Lower lobe of right lung (tissue), 2 donors: ENCODE results near the gene PFDN1. TPM values are rescaled to one million over a fixed set of nuclear protein-coding genes. Genes with fewer than 3 reads are reported as not detected.
A peak's percentile ranks its signal among the peaks of the same experiment; 100 is the strongest.

Source experiments
- ATAC-seq, 2 donors: fragments of 200-7000 bp; cut with Tn5 transposase; one replicate each; pipeline ENCODE4 v1.9.1; 2020 to 2022; ENCODE audit warnings: mild to moderate bottlenecking in 2 of 2, moderate library complexity in 2 of 2
- DNase-seq: peaks from one replicate; pipeline ENCODE4 v3.0.0-alpha.2; 2020
- H3K27ac ChIP-seq: fragments of 200-600 bp; one replicate; pipeline ENCODE4 v1.8.0; 2022
- H3K27me3 ChIP-seq: fragments of 200-600 bp; one replicate; pipeline ENCODE4 v1.8.0; 2022; ENCODE audit warnings: low read depth
- H3K36me3 ChIP-seq: fragments of 200-600 bp; one replicate; pipeline ENCODE4 v1.8.0; 2022; ENCODE audit warnings: mild to moderate bottlenecking
- H3K4me1 ChIP-seq: fragments of 200-600 bp; one replicate; pipeline ENCODE4 v1.8.0; 2022
- H3K4me3 ChIP-seq: fragments of 200-600 bp; one replicate; pipeline ENCODE4 v1.8.0; 2022; ENCODE audit warnings: mild to moderate bottlenecking
- H3K9me3 ChIP-seq: fragments of 200-600 bp; one replicate; pipeline ENCODE4 v1.8.0; 2022
- intact Hi-C: fragments of 100-400 bp; cut with DNase I; formaldehyde crosslinking; loops from one replicate; pipeline ENCODE4 v1.11.0; 2022
- long read RNA-seq: library from polyadenylated mRNA; unstranded; transcript quantifications from one replicate; pipeline ENCODE4 v2.0.0, GENCODE V29; 2021
- total RNA-seq: library from RNA; stranded (reverse); fragmentation: NEBNext Ultra II Directional; extraction: Animal tissue kit (Norgen Biotek cat#: 25700); gene quantifications from one replicate; pipeline ENCODE4 v1.2.1, GENCODE V29; 2021
- TF ChIP-seq, protein P1 (sequence below): fragments of 200-600 bp; IDR thresholded peaks from one replicate; pipeline ENCODE4 v1.8.0; 2022; ENCODE audit warnings: antibody characterized with exemption, mild to moderate bottlenecking
- donor health status: DM: no; HTN: yes; CAD: no; lungs with severe emphysema.

PFDN1 gene, protein sequence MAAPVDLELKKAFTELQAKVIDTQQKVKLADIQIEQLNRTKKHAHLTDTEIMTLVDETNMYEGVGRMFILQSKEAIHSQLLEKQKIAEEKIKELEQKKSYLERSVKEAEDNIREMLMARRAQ
- 47.1 TPM for total RNA-seq
- long read RNA-seq, transcript PFDN1-201 (4 exons, 1,352 nt): major isoform, 63 of 133 reads
- long read RNA-seq, transcript PFDN1-203 (3 exons, 1,091 nt): minor isoform, 16 of 133 reads
- long read RNA-seq, transcript PFDN1-202 (3 exons, 787 nt): minor isoform, 7 of 133 reads
- long read RNA-seq, partial matches to known transcripts: 0 of 133 reads
- long read RNA-seq, other reads (novel, unspliced or antisense): 47 of 133 reads

DNA sequence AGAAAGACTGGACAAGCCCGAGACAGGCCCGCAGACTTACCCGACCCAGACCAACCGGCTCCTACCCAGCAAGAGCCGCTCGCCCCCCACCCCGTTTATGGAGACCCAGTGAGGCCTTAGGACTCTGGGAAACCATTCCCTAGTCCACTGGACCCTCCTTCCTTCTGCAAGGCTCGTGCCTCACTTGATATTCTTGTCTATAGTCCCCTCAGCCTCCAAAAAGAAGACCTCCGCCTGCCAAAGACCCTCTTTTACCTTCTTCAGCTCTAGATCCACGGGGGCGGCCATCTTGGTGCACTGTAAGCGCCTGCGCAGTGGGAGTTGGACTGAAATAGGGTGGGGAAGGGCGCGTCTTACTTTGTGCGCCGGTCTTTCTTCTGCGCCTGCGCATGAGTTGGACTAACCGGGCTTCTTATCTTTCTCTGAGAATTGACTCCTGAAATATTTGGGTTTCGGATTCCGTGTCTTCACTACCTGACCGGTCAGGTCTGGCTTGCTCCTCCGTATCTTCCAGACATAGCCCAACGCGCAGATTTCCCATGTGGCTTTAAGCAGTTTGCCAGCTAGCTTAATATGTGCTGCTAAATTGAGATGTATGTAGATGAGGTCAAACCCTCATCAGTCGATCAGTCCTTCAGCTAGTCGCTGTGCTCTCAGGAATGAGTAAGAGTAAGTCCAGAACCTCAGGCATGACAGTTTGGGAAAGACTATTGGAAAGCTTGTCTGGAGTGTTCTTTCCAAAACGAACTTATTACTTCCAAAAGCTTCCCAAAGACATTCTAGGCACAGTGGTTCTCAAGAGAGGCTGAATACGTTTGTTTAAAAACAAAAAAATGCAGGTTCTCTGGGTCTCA is at the start of gene PFDN1:
Gene PFDN1, minus strand, starts transcription at position 316 of the 854 bp plus-strand sequence. Its CDS starts 28 bp downstream, at position 288.
- no peaks in the 10 kb centered on the region for H3K9me3 ChIP-seq
- peaks cover 16% of the 10 kb centered on the region for H3K36me3 ChIP-seq
- no peaks in the 10 kb centered on the region for H3K27me3 ChIP-seq
- peak within 1 kb of the TSS; percentile 77 for H3K4me3 ChIP-seq
- ATAC-seq: peak; percentile 96 to 97
- peak within 1 kb of the TSS; percentile 88 for H3K27ac ChIP-seq
- TF ChIP-seq, protein P1, sequence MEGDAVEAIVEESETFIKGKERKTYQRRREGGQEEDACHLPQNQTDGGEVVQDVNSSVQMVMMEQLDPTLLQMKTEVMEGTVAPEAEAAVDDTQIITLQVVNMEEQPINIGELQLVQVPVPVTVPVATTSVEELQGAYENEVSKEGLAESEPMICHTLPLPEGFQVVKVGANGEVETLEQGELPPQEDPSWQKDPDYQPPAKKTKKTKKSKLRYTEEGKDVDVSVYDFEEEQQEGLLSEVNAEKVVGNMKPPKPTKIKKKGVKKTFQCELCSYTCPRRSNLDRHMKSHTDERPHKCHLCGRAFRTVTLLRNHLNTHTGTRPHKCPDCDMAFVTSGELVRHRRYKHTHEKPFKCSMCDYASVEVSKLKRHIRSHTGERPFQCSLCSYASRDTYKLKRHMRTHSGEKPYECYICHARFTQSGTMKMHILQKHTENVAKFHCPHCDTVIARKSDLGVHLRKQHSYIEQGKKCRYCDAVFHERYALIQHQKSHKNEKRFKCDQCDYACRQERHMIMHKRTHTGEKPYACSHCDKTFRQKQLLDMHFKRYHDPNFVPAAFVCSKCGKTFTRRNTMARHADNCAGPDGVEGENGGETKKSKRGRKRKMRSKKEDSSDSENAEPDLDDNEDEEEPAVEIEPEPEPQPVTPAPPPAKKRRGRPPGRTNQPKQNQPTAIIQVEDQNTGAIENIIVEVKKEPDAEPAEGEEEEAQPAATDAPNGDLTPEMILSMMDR: no peak
- DNase-seq: peak; percentile 95
- intact Hi-C loops: no loop called here
- H3K4me1 ChIP-seq: peaks cover 47% of the 10 kb centered on the region

DNA sequence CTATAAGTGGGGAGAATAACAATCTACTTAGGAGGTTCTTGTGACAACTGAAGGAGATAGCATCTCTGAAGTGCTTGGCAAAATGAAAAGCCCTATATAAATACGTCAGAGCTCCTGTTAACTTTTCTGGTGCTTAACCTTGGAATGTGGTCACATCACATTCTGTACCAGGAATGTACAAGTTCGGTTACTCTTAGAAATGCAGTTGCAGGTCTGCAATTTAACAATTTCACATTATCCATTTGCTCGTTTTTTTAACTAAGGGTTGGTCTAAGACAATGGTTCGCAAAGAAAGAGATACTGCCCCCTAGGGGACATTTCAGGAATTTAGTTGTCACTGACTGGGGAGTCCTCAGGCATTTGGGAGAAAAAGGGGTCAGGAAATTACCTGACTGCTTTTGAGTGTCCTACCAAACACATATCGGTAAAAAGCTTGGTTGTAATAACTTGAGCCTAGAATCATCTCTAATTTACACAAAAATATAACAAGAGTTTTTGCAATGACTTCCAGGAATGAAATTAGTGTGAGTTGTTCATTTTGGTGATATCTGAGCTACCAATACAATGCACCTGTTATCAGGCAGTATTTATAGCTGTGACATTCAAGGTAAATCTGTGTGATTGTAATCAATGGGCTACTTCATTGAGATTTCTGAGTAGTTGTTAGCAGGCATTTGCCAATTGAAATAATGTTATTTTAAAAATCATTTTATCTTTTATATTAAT is 48.9 kb upstream of the PFDN1 start:
- Histone ChIP-seq H3K9me3 (no peaks in the 10 kb centered on the region), H3K27ac (no peak overlapping the region), H3K36me3 (no peaks in the 10 kb centered on the region), H3K4me1 (peaks cover 23% of the 10 kb centered on the region), H3K4me3 (no peak overlapping the region), H3K27me3 (no peaks in the 10 kb centered on the region)
- intact Hi-C loops: no loop called here
- ATAC-seq: peak; percentile 66 to 80
- no peak for DNase-seq
- TF ChIP-seq, protein P1: peak; percentile 91

DNA sequence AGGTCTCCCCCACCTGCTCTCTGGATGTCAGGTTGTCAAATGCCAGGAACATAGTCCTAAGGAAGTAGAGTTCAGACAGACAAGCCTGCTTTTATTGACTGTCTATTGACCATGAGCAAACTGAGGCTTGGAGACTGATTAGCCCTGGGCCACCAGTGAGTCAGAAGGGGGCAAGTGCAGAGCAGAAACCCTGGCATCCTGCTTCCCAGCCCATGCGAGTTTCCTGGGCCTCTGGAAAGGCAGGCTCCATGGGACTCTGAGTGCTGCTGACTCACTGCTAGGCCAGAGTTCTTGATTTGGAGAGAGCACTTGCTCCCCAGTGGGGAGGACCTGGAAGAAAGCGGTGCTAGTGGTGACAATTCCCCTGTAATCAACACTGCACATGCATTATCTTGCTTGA is 46.3 kb upstream of the PFDN1 start:
- intact Hi-C loops: loop anchor here (5.0 kb wide), 1 partner anchor 107 kb away; no protein-coding TSS in a partner anchor
- ATAC-seq (no peak), DNase-seq (no peak)
- no peak overlapping the region for H3K4me3 ChIP-seq
- H3K27ac ChIP-seq: no peak overlapping the region
- H3K4me1 ChIP-seq: peaks cover 37% of the 10 kb centered on the region
- H3K27me3 ChIP-seq: no peaks in the 10 kb centered on the region
- no peaks in the 10 kb centered on the region for H3K9me3 ChIP-seq
- TF ChIP-seq, protein P1: no peak
- H3K36me3 ChIP-seq: no peaks in the 10 kb centered on the region

DNA sequence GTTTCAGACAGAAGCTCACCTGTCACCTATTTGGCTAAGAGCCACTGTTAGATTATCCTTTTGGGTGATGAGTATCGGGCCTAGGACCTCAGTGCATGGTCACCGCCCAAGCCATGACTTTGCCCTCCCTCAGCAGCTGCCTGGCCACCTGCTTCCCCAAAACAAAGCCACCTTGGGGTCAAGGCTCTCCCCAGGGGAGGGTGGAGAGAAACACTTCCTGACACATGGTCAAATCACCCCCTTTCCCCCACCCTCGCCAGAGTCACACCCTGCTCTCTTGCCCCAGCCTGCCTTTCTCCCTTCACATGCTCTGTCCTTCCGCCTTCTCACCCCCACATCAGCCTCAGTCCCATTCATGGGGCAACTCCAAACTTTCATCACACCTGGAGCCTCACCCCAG is 45.2 kb upstream of the PFDN1 start:
- intact Hi-C loops: loop anchor here (5.0 kb wide), 1 partner anchor 106 kb away; no protein-coding TSS in a partner anchor
- H3K27me3 ChIP-seq: no peaks in the 10 kb centered on the region
- H3K4me1 ChIP-seq: peaks cover 48% of the 10 kb centered on the region
- DNase-seq (no peak), ATAC-seq (no peak)
- H3K36me3 ChIP-seq: no peaks in the 10 kb centered on the region
- TF ChIP-seq, protein P1: no peak
- no peak overlapping the region for H3K4me3 ChIP-seq
- H3K27ac ChIP-seq: peak overlapping the region; percentile 14
- no peaks in the 10 kb centered on the region for H3K9me3 ChIP-seq

DNA sequence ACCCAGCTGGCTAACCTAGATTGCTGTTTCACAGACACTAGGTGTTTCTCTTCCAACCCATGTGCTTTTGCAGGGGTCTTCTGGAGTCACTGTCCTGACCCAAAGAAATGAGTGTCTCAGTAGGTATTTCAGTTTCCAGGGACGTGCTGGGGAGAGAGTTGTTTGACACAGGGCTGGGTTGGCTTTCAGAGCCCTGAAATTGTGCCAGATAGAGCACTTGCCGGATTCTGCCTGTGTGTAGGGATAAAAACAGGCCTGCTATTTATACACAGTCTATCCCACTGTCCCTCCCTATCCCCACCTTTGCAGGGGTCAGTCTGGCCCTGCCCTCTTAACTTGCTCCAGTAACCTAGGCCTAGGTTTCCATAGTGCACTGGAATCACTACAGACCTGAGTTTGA is 44.5 kb upstream of the PFDN1 start:
- peaks cover 56% of the 10 kb centered on the region for H3K4me1 ChIP-seq
- no peaks in the 10 kb centered on the region for H3K9me3 ChIP-seq
- intact Hi-C loops: loop anchor here (5.0 kb wide), 1 partner anchor 105 kb away; no protein-coding TSS in a partner anchor
- no peaks in the 10 kb centered on the region for H3K27me3 ChIP-seq
- TF ChIP-seq, protein P1: no peak
- peak overlapping the region; percentile 77 for H3K27ac ChIP-seq
- no peak overlapping the region for H3K4me3 ChIP-seq
- ATAC-seq (no peak), DNase-seq (no peak)
- no peaks in the 10 kb centered on the region for H3K36me3 ChIP-seq
